Measurements from ENCODE around the gene DAAM2.

DAAM2 gene

DNA sequence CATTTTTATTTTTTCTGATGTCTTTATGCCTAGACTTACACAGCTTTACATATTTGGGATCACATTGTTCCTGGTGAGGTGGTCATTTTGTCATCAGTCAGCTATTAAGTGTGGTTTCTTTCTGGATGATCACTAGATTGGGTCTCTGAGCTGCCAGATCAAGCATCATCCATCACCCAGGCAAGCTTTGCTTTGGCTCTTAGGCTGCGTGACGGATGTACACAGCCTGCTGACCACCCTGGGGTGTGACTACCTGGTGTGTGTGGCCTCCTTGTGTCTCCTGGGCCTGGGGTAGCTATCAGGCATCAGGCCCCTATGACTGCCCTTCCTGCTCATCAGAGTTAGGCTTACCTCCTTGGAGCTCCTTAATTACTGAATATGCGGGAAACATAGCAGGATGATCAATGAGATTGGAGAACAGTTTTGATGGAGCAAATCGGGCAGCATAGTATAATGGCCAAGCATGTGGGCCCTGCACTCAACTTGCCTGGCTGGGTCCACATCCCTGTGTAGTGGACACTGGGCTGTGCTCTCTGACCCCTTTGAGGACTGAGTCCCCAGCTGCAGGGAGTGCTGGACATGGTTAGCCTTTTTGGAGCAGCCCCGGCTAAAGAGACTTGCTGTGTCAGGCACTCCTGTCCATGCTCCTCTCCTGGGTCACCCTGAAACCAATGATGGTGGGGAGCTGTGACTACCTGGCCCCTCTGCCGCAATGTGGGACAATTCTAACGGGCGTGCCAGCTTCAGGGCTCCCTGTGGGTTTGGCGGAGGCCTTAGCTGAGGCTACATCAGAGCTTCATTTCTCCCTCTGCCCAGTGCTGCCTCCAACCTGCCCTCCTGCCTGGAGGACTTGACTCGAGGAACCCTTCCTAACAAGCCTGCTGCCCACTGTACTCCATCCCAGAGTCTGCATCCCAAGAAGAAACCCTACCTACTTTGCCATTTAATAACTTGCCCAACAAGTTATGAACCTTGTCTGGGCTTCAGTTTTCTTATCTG lies 8.2 kb downstream of the DAAM2 start:
- no peak overlapping the region for H3K4me2 ChIP-seq (ENCODE audit: low read length)
- H3K18ac ChIP-seq (ENCODE audit: low read length): no peak overlapping the region
- H3K9ac ChIP-seq (ENCODE audit: low read length): no peak overlapping the region
- H3K36me3 ChIP-seq (ENCODE audit: control insufficient read depth, insufficient read depth, low read length): no peaks in the 10 kb centered on the region
- no peak for DNase-seq
- H3K27me3 ChIP-seq (ENCODE audit: insufficient read depth, low read length, poor library complexity): no peaks in the 10 kb centered on the region
- H3K56ac ChIP-seq (ENCODE audit: low read length): no peak overlapping the region
- no peak overlapping the region for H4K8ac ChIP-seq (ENCODE audit: low read depth, low read length)
- H3K4me3 ChIP-seq (ENCODE audit: low read length): no peak overlapping the region
- no peaks in the 10 kb centered on the region for H3K79me1 ChIP-seq (ENCODE audit: low read length)
- no peak overlapping the region for H2BK5ac ChIP-seq (ENCODE audit: low read length)
- H2AK5ac ChIP-seq (ENCODE audit: low read length): no peak overlapping the region
- no peak overlapping the region for H2BK15ac ChIP-seq (replicated peaks; ENCODE audit: low read depth)
- H3K4me1 ChIP-seq (ENCODE audit: control insufficient read depth, low read depth, low read length): no peaks in the 10 kb centered on the region
- no peaks in the 10 kb centered on the region for H3K79me2 ChIP-seq (ENCODE audit: control insufficient read depth, insufficient read depth, low read length)
- no peak overlapping the region for H3K23ac ChIP-seq (ENCODE audit: low read length)
- WGBS (ENCODE audit: extremely low coverage, insufficient coverage, low lambda C conversion rate): no CpG with 5 or more reads among the region's 10 CpGs
- H4K5ac ChIP-seq (ENCODE audit: low read length): no peak overlapping the region
- no peak overlapping the region for H3K27ac ChIP-seq (ENCODE audit: low read depth, low read length)
- no peak overlapping the region for H2BK120ac ChIP-seq (ENCODE audit: low read depth, low read length)
- H3K4ac ChIP-seq (ENCODE audit: low read depth, low read length): no peak overlapping the region

DNA sequence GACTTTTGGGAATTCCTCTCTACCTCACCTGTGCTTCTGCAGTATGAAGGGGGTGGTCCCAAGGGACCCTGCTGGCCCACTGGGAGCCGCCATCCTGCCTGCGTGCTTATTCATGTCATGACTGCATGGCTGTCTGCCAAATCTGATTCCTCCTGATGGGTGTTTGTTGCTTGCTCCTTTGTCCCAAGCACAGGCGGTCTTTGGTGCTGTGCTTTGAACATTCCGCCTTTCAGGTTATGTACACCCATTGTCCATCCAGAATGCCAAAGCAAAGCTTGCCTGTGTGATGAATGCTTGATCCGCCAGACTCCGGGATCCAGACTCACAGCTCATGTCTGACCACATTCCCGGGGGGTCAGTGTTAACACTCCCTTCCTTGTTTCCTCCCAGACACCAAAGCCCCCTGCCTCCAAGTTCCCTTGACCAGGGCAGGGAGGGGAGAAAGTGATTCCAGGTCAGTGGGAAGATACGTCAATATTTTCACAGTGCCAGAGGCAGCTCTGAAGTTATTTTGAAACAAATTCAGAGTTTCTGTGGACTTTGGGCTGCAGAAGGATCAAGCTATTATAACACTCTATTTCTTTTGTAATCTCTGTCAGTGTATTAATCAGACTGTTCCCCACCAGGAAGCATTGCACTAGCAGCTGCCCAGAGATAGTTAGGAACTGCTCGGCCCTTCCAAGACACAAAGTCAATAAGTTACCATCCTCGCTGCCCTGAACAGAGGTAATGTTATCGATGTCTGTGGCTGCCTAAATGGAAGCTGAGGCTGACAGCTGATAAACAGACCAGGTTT lies 9.5 kb downstream of the DAAM2 start:
- DNase-seq: no peak
- Histone ChIP-seq H3K4me2 (ENCODE audit: low read length) (no peak overlapping the region), H3K4me1 (ENCODE audit: control insufficient read depth, low read depth, low read length) (no peaks in the 10 kb centered on the region), H2AK5ac (ENCODE audit: low read length) (no peak overlapping the region), H3K27ac (ENCODE audit: low read depth, low read length) (no peak overlapping the region), H2BK15ac (replicated peaks; ENCODE audit: low read depth) (no peak overlapping the region), H4K8ac (ENCODE audit: low read depth, low read length) (no peak overlapping the region), H3K4me3 (ENCODE audit: low read length) (no peak overlapping the region), H3K36me3 (ENCODE audit: control insufficient read depth, insufficient read depth, low read length) (no peaks in the 10 kb centered on the region), H4K5ac (ENCODE audit: low read length) (no peak overlapping the region), H3K4ac (ENCODE audit: low read depth, low read length) (no peak overlapping the region), H3K27me3 (ENCODE audit: insufficient read depth, low read length, poor library complexity) (no peaks in the 10 kb centered on the region), H3K9ac (ENCODE audit: low read length) (no peak overlapping the region), H3K79me2 (ENCODE audit: control insufficient read depth, insufficient read depth, low read length) (no peaks in the 10 kb centered on the region), H3K18ac (ENCODE audit: low read length) (no peak overlapping the region), H2BK5ac (ENCODE audit: low read length) (no peak overlapping the region), H3K23ac (ENCODE audit: low read length) (no peak overlapping the region), H3K56ac (ENCODE audit: low read length) (no peak overlapping the region), H3K79me1 (ENCODE audit: low read length) (no peaks in the 10 kb centered on the region), H2BK120ac (ENCODE audit: low read depth, low read length) (no peak overlapping the region)
- no CpG with 5 or more reads among the region's 11 CpGs for WGBS (ENCODE audit: extremely low coverage, insufficient coverage, low lambda C conversion rate)

- H3K79me1 ChIP-seq (ENCODE audit: low read length): no peaks in the 10 kb centered on the region
- no peak for DNase-seq
- H3K18ac ChIP-seq (ENCODE audit: low read length): no peak overlapping the region
- H2BK120ac ChIP-seq (ENCODE audit: low read depth, low read length): no peak overlapping the region
- H2AK5ac ChIP-seq (ENCODE audit: low read length): no peak overlapping the region
- H3K4me2 ChIP-seq (ENCODE audit: low read length): no peak overlapping the region
- no peak overlapping the region for H3K4me3 ChIP-seq (ENCODE audit: low read length)
- no CpG with 5 or more reads among the region's 3 CpGs for WGBS (ENCODE audit: extremely low coverage, insufficient coverage, low lambda C conversion rate)
- H3K23ac ChIP-seq (ENCODE audit: low read length): no peak overlapping the region
- no peak overlapping the region for H2BK15ac ChIP-seq (replicated peaks; ENCODE audit: low read depth)
- no peak overlapping the region for H3K56ac ChIP-seq (ENCODE audit: low read length)
- no peak overlapping the region for H2BK5ac ChIP-seq (ENCODE audit: low read length)
- H3K9ac ChIP-seq (ENCODE audit: low read length): no peak overlapping the region
- no peak overlapping the region for H3K4ac ChIP-seq (ENCODE audit: low read depth, low read length)
- H3K4me1 ChIP-seq (ENCODE audit: control insufficient read depth, low read depth, low read length): no peaks in the 10 kb centered on the region
- no peak overlapping the region for H4K8ac ChIP-seq (ENCODE audit: low read depth, low read length)
- H3K27ac ChIP-seq (ENCODE audit: low read depth, low read length): no peak overlapping the region
- no peaks in the 10 kb centered on the region for H3K27me3 ChIP-seq (ENCODE audit: insufficient read depth, low read length, poor library complexity)
- H3K79me2 ChIP-seq (ENCODE audit: control insufficient read depth, insufficient read depth, low read length): no peaks in the 10 kb centered on the region
- no peaks in the 10 kb centered on the region for H3K36me3 ChIP-seq (ENCODE audit: control insufficient read depth, insufficient read depth, low read length)
- H4K5ac ChIP-seq (ENCODE audit: low read length): no peak overlapping the region
Observed at GRCh38 chr6:39803872-39804271, 11.7 kb downstream of the DAAM2 start.

DNA sequence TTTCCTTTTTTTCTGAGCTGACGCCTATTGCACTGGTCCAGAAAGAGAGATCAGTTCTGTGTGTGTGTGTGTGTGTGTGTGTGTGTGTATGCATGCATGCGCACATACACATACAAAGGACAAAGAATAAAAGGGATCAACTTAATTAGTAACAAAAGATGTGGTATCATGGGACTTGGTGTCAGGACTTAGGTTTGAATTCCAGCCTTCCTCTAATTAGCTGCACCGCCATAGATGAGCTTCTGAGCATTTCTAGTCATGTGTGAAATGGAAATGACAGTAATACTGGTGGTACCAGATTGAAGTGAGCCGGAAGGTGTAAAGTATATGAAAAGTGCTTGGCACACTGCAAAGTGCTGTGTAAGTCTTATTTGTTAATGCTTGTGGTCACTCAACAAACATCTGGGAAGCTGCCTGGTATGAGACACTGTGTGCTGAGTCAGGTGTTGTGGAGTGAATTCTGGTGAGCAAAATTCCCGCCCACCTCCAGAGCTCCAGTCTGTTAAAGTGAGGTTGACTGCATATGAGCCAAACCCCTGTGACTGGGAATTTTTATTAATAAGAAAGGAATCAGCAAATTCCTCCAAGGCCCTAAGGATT lies 12.4 kb downstream of the DAAM2 start:
- no peak overlapping the region for H3K18ac ChIP-seq (ENCODE audit: low read length)
- H2AK5ac ChIP-seq (ENCODE audit: low read length): no peak overlapping the region
- no peaks in the 10 kb centered on the region for H3K36me3 ChIP-seq (ENCODE audit: control insufficient read depth, insufficient read depth, low read length)
- H3K56ac ChIP-seq (ENCODE audit: low read length): no peak overlapping the region
- no peaks in the 10 kb centered on the region for H3K4me1 ChIP-seq (ENCODE audit: control insufficient read depth, low read depth, low read length)
- H3K4me3 ChIP-seq (ENCODE audit: low read length): no peak overlapping the region
- no peak for DNase-seq
- no peak overlapping the region for H2BK5ac ChIP-seq (ENCODE audit: low read length)
- no peak overlapping the region for H2BK120ac ChIP-seq (ENCODE audit: low read depth, low read length)
- no peak overlapping the region for H3K27ac ChIP-seq (ENCODE audit: low read depth, low read length)
- H2BK15ac ChIP-seq (replicated peaks; ENCODE audit: low read depth): no peak overlapping the region
- H4K5ac ChIP-seq (ENCODE audit: low read length): no peak overlapping the region
- no peak overlapping the region for H3K9ac ChIP-seq (ENCODE audit: low read length)
- no peak overlapping the region for H3K4ac ChIP-seq (ENCODE audit: low read depth, low read length)
- WGBS (ENCODE audit: extremely low coverage, insufficient coverage, low lambda C conversion rate): no CpG with 5 or more reads among the region's 5 CpGs
- no peak overlapping the region for H3K4me2 ChIP-seq (ENCODE audit: low read length)
- H3K23ac ChIP-seq (ENCODE audit: low read length): no peak overlapping the region
- no peaks in the 10 kb centered on the region for H3K79me2 ChIP-seq (ENCODE audit: control insufficient read depth, insufficient read depth, low read length)
- H3K27me3 ChIP-seq (ENCODE audit: insufficient read depth, low read length, poor library complexity): no peaks in the 10 kb centered on the region
- no peaks in the 10 kb centered on the region for H3K79me1 ChIP-seq (ENCODE audit: low read length)
- no peak overlapping the region for H4K8ac ChIP-seq (ENCODE audit: low read depth, low read length)

- H3K18ac ChIP-seq (ENCODE audit: low read length): no peak overlapping the region
- WGBS (ENCODE audit: extremely low coverage, insufficient coverage, low lambda C conversion rate): no CpG with 5 or more reads among the region's 1 CpG
Observed at GRCh38 chr6:39806278-39806677, 14.1 kb downstream of the DAAM2 start.

More at GRCh38 chr6:39806278-39806677, 14.1 kb downstream of the DAAM2 start:
- DNase-seq: no peak
- Histone ChIP-seq H3K27me3 (ENCODE audit: insufficient read depth, low read length, poor library complexity) (no peaks in the 10 kb centered on the region), H2BK5ac (ENCODE audit: low read length) (no peak overlapping the region), H3K4ac (ENCODE audit: low read depth, low read length) (no peak overlapping the region), H3K9ac (ENCODE audit: low read length) (no peak overlapping the region), H3K56ac (ENCODE audit: low read length) (no peak overlapping the region), H3K36me3 (ENCODE audit: control insufficient read depth, insufficient read depth, low read length) (no peaks in the 10 kb centered on the region), H3K4me2 (ENCODE audit: low read length) (no peak overlapping the region), H2AK5ac (ENCODE audit: low read length) (no peak overlapping the region), H3K4me1 (ENCODE audit: control insufficient read depth, low read depth, low read length) (no peaks in the 10 kb centered on the region), H3K23ac (ENCODE audit: low read length) (no peak overlapping the region), H4K5ac (ENCODE audit: low read length) (no peak overlapping the region), H3K79me2 (ENCODE audit: control insufficient read depth, insufficient read depth, low read length) (no peaks in the 10 kb centered on the region), H2BK15ac (replicated peaks; ENCODE audit: low read depth) (no peak overlapping the region), H3K79me1 (ENCODE audit: low read length) (no peaks in the 10 kb centered on the region), H3K4me3 (ENCODE audit: low read length) (no peak overlapping the region), H4K8ac (ENCODE audit: low read depth, low read length) (no peak overlapping the region), H2BK120ac (ENCODE audit: low read depth, low read length) (no peak overlapping the region), H3K27ac (ENCODE audit: low read depth, low read length) (no peak overlapping the region)
